ENCODE measurements around the gene USP10. TPM values are rescaled to one million over a fixed set of nuclear protein-coding genes. Genes with fewer than 3 reads are reported as not detected.

The USP10 gene
- total RNA-seq, 1 donor from 2014 or later: 33.7 TPM

GRCh38 chr16:84706856-84707255, 7.1 kb downstream of the USP10 start:
- no peaks in the 10 kb centered on the region for H3K27me3 ChIP-seq (ENCODE audit: control insufficient read depth, insufficient read depth, low read length)
- H3K4me3 ChIP-seq (ENCODE audit: low read depth, low read length): no peak overlapping the region
- TF ChIP-seq CTCF (IDR thresholded peaks at IDR 0.05; ENCODE audit: insufficient read depth, low read length, severe bottlenecking): no peak
- H3K36me3 ChIP-seq (ENCODE audit: control insufficient read depth, insufficient read depth, low read length): peaks cover 3% of the 10 kb centered on the region
- FAIRE-seq (no peak), DNase-seq (ENCODE audit: low read depth) (no peak)

- TF ChIP-seq CTCF (IDR thresholded peaks at IDR 0.05; ENCODE audit: insufficient read depth, low read length, severe bottlenecking): no peak
- Histone ChIP-seq H3K4me3 (ENCODE audit: low read depth, low read length) (no peak overlapping the region), H3K27me3 (ENCODE audit: control insufficient read depth, insufficient read depth, low read length) (no peaks in the 10 kb centered on the region), H3K36me3 (ENCODE audit: control insufficient read depth, insufficient read depth, low read length) (peaks cover 4% of the 10 kb centered on the region)
- DNase-seq (ENCODE audit: low read depth) (no peak), FAIRE-seq (no peak)
These were observed 9.8 kb downstream of the USP10 start for GRCh38 chr16:84709609-84710008.

GRCh38 chr16:84710686-84711085, 10.9 kb downstream of the USP10 start:
- FAIRE-seq: no peak
- no peak for DNase-seq (ENCODE audit: low read depth)
- Histone ChIP-seq H3K4me3 (ENCODE audit: low read depth, low read length) (no peak overlapping the region), H3K36me3 (ENCODE audit: control insufficient read depth, insufficient read depth, low read length) (peaks cover 1% of the 10 kb centered on the region), H3K27me3 (ENCODE audit: control insufficient read depth, insufficient read depth, low read length) (no peaks in the 10 kb centered on the region)
- TF ChIP-seq CTCF (IDR thresholded peaks at IDR 0.05; ENCODE audit: insufficient read depth, low read length, severe bottlenecking): no peak

GRCh38 chr16:84712138-84712671, 12.4 kb downstream of the USP10 start:
- DNase-seq (ENCODE audit: low read depth) (no peak), FAIRE-seq (no peak)
- no peak overlapping the region for H3K4me3 ChIP-seq (ENCODE audit: low read depth, low read length)
- no peak for TF ChIP-seq CTCF (IDR thresholded peaks at IDR 0.05; ENCODE audit: insufficient read depth, low read length, severe bottlenecking)
- H3K27me3 ChIP-seq (ENCODE audit: control insufficient read depth, insufficient read depth, low read length): no peaks in the 10 kb centered on the region
- peaks cover 1% of the 10 kb centered on the region for H3K36me3 ChIP-seq (ENCODE audit: control insufficient read depth, insufficient read depth, low read length)

GRCh38 chr16:84712801-84713775, 13.3 kb downstream of the USP10 start:
- no peak for TF ChIP-seq CTCF (IDR thresholded peaks at IDR 0.05; ENCODE audit: insufficient read depth, low read length, severe bottlenecking)
- Histone ChIP-seq H3K4me3 (ENCODE audit: low read depth, low read length) (no peak overlapping the region), H3K36me3 (ENCODE audit: control insufficient read depth, insufficient read depth, low read length) (peaks cover 1% of the 10 kb centered on the region), H3K27me3 (ENCODE audit: control insufficient read depth, insufficient read depth, low read length) (no peaks in the 10 kb centered on the region)
- no peak for DNase-seq (ENCODE audit: low read depth)
- FAIRE-seq: no peak

All from bronchial epithelial cell (primary cell).